NCI-H2081 (cell line): ENCODE results near the gene TWSG1.
"Not testable (repeated sequence)": the region's sequence is repeated elsewhere in the genome, so short reads cannot be mapped to it uniquely, and the experiment has no call there.

Experiments
- DNase-seq, 2 experiments: peaks; one replicate each; lab custom pipeline; 2025; lab: John Stamatoyannopoulos, UW

TWSG1 gene

GRCh38 chr18:9426753-9427152 lies 92.2 kb downstream of the TWSG1 start:
- DNase-seq: no peak

GRCh38 chr18:9428301-9428706 lies 93.7 kb downstream of the TWSG1 start:
- DNase-seq: no peak

- DNase-seq: no peak
Observed at GRCh38 chr18:9428862-9429661, 94.5 kb downstream of the TWSG1 start.

GRCh38 chr18:9429662-9429993 lies 95.1 kb downstream of the TWSG1 start:
- no peak for DNase-seq

- DNase-seq: not testable (repeated sequence)
Observed at GRCh38 chr18:9430315-9430714, 95.7 kb downstream of the TWSG1 start.

- DNase-seq: no peak
Observed at GRCh38 chr18:9431296-9431695, 96.7 kb downstream of the TWSG1 start.

- DNase-seq: not testable (repeated sequence)
Observed at GRCh38 chr18:9433122-9433521, 98.5 kb downstream of the TWSG1 start.

- no peak for DNase-seq
Observed at GRCh38 chr18:9433671-9434121, 99.1 kb downstream of the TWSG1 start.

- DNase-seq: no peak
Observed at GRCh38 chr18:9434122-9434701, 99.6 kb downstream of the TWSG1 start.

GRCh38 chr18:9435041-9435440 lies 100.5 kb downstream of the TWSG1 start:
- no peak for DNase-seq

GRCh38 chr18:9436206-9436929 lies 101.8 kb downstream of the TWSG1 start:
- no peak for DNase-seq

- no peak for DNase-seq
Observed at GRCh38 chr18:9437021-9437437, 102.5 kb downstream of the TWSG1 start.

GRCh38 chr18:9437672-9438071 lies 103.1 kb downstream of the TWSG1 start:
- DNase-seq: no peak

GRCh38 chr18:9441061-9441460 lies 106.5 kb downstream of the TWSG1 start:
- DNase-seq: no peak

- no peak for DNase-seq
Observed at GRCh38 chr18:9444549-9444948, 110.0 kb downstream of the TWSG1 start.

GRCh38 chr18:9446839-9447238 lies 112.3 kb downstream of the TWSG1 start:
- DNase-seq: no peak

- no peak for DNase-seq
Observed at GRCh38 chr18:9447334-9447733, 112.8 kb downstream of the TWSG1 start.

- DNase-seq: no peak
Observed at GRCh38 chr18:9449600-9450414, 115.2 kb downstream of the TWSG1 start.

GRCh38 chr18:9450920-9451319 lies 116.3 kb downstream of the TWSG1 start:
- not testable (repeated sequence) for DNase-seq
